Measurements from ENCODE around the gene TP53TG5. TPM values are rescaled to one million over a fixed set of nuclear protein-coding genes. Genes with fewer than 3 reads are reported as not detected.
A peak's percentile ranks its signal among the peaks of the same experiment; 100 is the strongest.

TP53TG5 gene
- total RNA-seq, 6 experiments from 2014 or later, result not detected

GRCh38 chr20:45330476-45330875, 47.6 kb downstream of the TP53TG5 start:
- Histone ChIP-seq H3K9me3 (no peaks in the 10 kb centered on the region), H3K4me3 (no peak overlapping the region), H3K36me3 (peaks cover 7 to 98% (median 56%) of the 10 kb centered on the region in 4 donors), H3K27ac (no peak overlapping the region), H3K4me1 (peaks cover 0 to 5% (median 0%) of the 10 kb centered on the region in 4 donors), H3K27me3 (no peaks in the 10 kb centered on the region)
- 40% methylated on average over 1 of the region's 3 CpGs for WGBS (ENCODE audit: insufficient coverage, low coverage, low lambda C conversion rate, missing lambda C conversion rate)
- intact Hi-C loops (cut with DNase I), result no loop called here
- ATAC-seq (no peak), DNase-seq (no peak)
- TF ChIP-seq CTCF (IDR thresholded peaks at IDR 0.05), result no peak
- no peak for TF ChIP-seq POLR2A (IDR thresholded peaks at IDR 0.05)

GRCh38 chr20:45329497-45330319, 48.4 kb downstream of the TP53TG5 start:
- 56% methylated on average over 6 of the region's 7 CpGs for WGBS (ENCODE audit: insufficient coverage, low coverage, low lambda C conversion rate, missing lambda C conversion rate)
- Histone ChIP-seq H3K27ac (no peak overlapping the region), H3K27me3 (no peaks in the 10 kb centered on the region), H3K9me3 (no peaks in the 10 kb centered on the region), H3K4me1 (peaks cover 0 to 5% (median 0%) of the 10 kb centered on the region in 4 donors), H3K4me3 (no peak overlapping the region), H3K36me3 (peaks cover 7 to 95% (median 55%) of the 10 kb centered on the region in 4 donors)
- TF ChIP-seq POLR2A (IDR thresholded peaks at IDR 0.05) (no peak), CTCF (IDR thresholded peaks at IDR 0.05) (peak in 1 of 4 donors; percentile 12)
- no peak for DNase-seq
- intact Hi-C loops (cut with DNase I), result no loop called here
- ATAC-seq, result peak; percentile 23 to 44 (median 25)

GRCh38 chr20:45328451-45328850, 49.7 kb downstream of the TP53TG5 start:
- no peaks in the 10 kb centered on the region for H3K9me3 ChIP-seq
- intact Hi-C loops (cut with DNase I), result no loop called here
- ATAC-seq (no peak), DNase-seq (no peak)
- peaks cover 0 to 5% (median 0%) of the 10 kb centered on the region in 4 donors for H3K4me1 ChIP-seq
- H3K27me3 ChIP-seq, result no peaks in the 10 kb centered on the region
- no peak overlapping the region for H3K4me3 ChIP-seq
- peaks cover 7 to 82% (median 48%) of the 10 kb centered on the region in 4 donors for H3K36me3 ChIP-seq
- 83% methylated on average over 1 of the region's 4 CpGs for WGBS (ENCODE audit: insufficient coverage, low coverage, low lambda C conversion rate, missing lambda C conversion rate)
- no peak for TF ChIP-seq CTCF (IDR thresholded peaks at IDR 0.05)
- TF ChIP-seq POLR2A (IDR thresholded peaks at IDR 0.05), result peak; percentile 16
- H3K27ac ChIP-seq, result no peak overlapping the region

- 62% methylated on average over 3 of the region's 6 CpGs for WGBS (ENCODE audit: insufficient coverage, low coverage, low lambda C conversion rate, missing lambda C conversion rate)
- Histone ChIP-seq H3K4me1 (no peaks in the 10 kb centered on the region), H3K27ac (no peak overlapping the region), H3K36me3 (peaks cover 0 to 51% (median 29%) of the 10 kb centered on the region in 4 donors), H3K27me3 (no peaks in the 10 kb centered on the region), H3K9me3 (no peaks in the 10 kb centered on the region), H3K4me3 (no peak overlapping the region)
- ATAC-seq (no peak), DNase-seq (no peak)
- intact Hi-C loops (cut with DNase I), result no loop called here
- TF ChIP-seq POLR2A (IDR thresholded peaks at IDR 0.05) (no peak), CTCF (IDR thresholded peaks at IDR 0.05) (no peak)
Measured at GRCh38 chr20:45325371-45325770, 52.8 kb downstream of the TP53TG5 start.

Data from right lobe of liver (tissue), 6 donors.